NAMALWA (cell line): ENCODE measurements around the gene NUTM2B.
"Not testable (repeated sequence)": the region's sequence is repeated elsewhere in the genome, so short reads cannot be mapped to it uniquely, and the experiment has no call there.

Experiments
- DNase-seq: peaks from one replicate; pipeline ENCODE4 v3.0.0-alpha.2; 2015; ENCODE audit warnings: low spot score

The NUTM2B gene

GRCh38 chr10:79702927-79703326, at the start of gene NUTM2B:
Gene NUTM2B, plus strand, starts transcription at chr10:79703227. Its CDS starts 383 bp downstream, at chr10:79703610.
- not testable (repeated sequence) for DNase-seq

DNA sequence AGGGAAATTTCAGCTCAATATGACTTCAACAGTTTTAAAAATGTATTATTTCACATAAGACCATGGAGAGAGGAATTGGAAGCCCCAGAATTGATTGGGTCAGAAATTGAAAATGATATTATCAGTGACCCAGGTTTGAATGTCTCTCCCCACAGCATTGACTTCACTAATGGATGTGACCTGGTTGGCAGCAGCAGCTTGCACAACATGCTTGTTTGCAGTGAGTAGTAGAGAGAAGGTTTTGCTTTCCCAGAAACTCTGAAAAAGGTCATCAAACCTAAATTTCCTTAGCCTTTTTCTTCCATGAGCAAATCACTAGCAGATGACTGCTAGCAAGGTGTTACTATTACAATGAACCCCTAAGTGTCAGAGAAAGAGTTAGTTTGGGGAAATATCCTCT, 39.7 kb upstream of the NUTM2B start:
- not testable (repeated sequence) for DNase-seq

GRCh38 chr10:79664686-79665085, 38.3 kb upstream of the NUTM2B start:
- DNase-seq: not testable (repeated sequence)

GRCh38 chr10:79669248-79669788, 33.7 kb upstream of the NUTM2B start:
- DNase-seq: not testable (repeated sequence)

GRCh38 chr10:79674878-79675277, 28.1 kb upstream of the NUTM2B start:
- not testable (repeated sequence) for DNase-seq

DNA sequence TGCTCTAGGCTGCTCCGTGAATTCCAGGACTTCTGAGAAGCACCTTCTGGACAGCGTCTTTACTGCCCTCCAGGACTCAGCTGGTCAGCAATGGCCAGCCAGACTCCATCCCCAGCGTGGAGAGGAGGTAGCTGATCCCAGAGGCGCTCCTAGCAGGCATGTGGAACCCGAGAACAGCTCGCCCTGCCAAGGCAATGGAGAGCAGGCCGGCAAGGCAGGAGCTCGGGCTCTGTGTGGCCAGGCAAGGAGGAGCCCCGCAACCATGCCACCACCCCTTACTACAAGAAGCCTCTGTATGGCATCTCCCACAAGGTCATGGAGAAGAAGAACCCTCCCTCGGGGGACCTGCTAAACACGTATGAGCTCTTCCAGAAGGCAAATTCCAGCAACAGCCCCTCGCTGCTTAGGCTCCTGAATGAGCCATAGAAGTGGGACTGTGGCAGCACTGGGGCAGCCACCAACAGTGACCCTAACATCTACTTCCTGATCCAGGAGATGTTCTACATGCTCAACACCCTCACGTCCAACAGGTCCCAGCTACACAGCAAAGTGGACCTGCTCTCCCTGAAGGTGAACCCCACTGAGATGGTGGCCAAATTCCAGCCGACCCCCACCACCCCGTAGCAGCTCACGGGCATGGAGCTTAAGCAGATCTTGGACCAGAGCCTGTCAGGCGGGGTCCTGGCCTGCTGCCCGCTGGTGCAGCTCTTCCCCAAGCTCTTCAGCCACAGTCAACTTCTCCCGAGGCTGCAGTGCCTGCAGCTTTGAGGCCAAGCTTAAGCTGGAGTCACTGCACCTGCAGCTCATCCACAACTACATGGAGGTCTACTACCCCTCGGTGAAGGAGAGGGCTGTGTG, 19.8 kb upstream of the NUTM2B start:
- not testable (repeated sequence) for DNase-seq

DNA sequence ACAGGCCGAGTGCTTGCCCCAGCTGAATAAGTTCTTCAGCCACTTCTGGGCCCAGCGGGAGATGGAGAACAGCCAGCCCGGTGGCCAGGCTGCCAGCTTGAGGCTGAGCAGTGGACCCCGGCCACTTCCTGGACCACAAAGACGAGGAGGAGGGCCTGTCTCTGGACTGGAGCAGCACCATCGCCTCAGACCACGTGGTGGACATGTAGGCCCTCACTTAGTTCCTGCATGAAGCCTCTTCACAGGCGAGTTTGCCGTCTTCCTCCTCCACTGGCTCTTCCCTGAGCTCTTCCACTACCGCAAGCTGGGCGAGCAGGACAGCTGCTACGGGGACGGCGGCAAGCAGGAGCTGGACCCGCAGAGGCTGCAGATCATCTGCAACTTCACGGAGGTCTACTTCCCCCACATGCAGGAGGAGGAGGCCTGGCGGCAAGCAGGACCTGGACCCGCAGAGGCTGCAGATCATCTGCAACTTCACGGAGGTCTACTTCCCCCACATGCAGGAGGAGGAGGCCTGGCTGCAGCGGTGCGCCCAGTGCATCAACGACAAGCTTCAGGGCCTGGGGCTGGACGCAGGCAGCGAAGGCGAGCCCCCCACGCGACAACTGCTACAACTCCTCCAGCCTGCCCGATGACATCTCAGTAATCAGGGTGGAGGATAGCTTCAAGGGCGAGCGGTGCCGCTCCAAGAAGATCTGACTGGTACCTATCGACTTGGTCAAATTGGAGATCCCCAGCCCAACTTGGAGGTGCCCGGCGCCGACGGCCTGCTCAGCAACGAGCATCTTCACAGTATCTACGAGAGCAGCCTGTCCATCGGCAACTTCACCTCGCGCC, 18.9 kb upstream of the NUTM2B start:
- DNase-seq: not testable (repeated sequence)

DNA sequence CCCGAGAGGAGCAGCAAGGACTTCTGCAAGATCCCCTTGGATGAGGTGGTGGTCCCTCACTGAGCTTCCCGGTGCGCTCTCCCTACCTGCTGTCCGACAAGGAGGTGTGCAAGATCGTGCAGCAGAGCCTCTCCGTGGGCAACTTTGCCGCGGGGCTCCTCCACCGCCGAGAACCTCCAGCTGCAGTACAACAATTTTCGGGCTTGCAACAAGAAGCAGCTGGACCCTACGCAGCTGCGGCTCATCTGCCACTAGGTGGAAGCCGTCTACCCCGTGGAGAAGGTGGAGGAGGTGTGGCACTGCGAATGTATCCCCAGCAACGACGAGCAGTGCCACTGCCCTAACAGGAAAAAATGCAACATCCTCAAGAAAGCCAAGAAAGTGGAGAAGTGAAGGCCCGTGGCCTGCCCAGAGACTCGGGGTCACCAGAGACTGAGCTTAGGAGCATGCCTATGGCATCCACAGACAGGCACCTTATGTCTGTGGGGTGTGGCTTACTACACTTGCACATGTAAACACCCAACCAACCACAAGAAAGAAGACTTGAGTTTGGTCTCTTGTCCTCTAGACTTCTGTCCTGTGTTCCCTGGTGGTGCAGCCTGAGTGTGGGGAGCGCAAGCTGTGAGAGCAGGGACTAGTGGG, 17.9 kb upstream of the NUTM2B start:
- DNase-seq: peak; percentile 16

GRCh38 chr10:79686595-79686994, 16.4 kb upstream of the NUTM2B start:
- not testable (repeated sequence) for DNase-seq

GRCh38 chr10:79687406-79688150, 15.4 kb upstream of the NUTM2B start:
- DNase-seq: not testable (repeated sequence)

DNA sequence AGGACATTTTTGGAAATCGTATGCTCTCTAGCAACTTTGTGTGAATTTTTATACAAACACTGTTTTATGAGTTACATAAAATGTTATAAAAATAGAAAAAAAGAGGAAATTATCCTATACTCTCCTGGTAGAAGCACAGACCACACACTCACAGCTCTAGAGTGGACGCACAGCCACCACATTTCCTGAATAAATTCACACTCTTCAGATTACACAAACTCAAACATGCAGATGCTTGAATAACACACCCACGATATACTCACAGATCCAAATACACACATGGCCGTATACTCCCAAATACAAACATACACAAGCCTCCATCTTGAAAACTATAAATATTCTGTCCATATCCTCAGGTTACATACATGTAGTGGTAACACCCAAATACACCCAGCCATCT, 14.2 kb upstream of the NUTM2B start:
- not testable (repeated sequence) for DNase-seq

DNA sequence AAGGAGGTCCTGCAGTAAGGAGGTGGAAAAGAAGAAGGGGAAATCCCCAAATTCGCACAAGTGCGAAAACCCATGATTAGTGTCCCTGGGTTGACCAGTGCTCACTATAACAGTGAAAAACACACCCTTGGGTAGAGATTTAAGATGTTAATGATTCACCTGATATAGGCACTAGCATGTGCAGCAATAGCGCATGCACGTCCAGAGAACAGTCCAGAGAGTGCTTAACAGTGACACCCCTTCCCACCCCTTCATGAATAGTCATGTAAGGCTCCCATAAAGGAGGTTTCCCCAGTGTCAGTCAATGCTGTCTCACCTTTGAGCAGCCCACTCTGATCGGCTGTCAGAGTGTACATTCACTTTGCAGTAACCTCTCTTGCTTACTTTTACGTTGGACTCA, 6.4 kb upstream of the NUTM2B start:
- DNase-seq: not testable (repeated sequence)

GRCh38 chr10:79697141-79697540, 5.9 kb upstream of the NUTM2B start:
- not testable (repeated sequence) for DNase-seq

- not testable (repeated sequence) for DNase-seq
These were observed 2.6 kb upstream of the NUTM2B start for GRCh38 chr10:79700381-79700944.

DNA sequence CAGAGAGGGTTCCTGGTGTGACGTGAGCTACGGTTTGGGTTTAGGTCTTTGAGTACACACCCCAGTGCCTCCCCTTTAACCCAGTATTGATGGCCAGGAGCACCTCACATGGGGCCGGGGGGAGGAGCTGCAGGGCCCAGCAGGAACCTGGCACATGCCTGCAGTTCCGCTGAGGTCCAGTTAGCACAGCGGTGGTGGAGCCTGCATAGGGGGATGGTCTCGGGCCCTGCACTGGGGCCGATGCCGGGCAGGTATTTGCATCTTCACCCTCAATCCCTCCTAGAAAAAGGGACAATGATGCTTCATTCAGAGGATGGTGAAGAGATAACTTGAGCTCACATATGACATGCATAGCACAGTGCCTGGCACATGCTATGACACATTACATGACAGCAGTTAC, 4.0 kb downstream of the NUTM2B start:
- not testable (repeated sequence) for DNase-seq

DNA sequence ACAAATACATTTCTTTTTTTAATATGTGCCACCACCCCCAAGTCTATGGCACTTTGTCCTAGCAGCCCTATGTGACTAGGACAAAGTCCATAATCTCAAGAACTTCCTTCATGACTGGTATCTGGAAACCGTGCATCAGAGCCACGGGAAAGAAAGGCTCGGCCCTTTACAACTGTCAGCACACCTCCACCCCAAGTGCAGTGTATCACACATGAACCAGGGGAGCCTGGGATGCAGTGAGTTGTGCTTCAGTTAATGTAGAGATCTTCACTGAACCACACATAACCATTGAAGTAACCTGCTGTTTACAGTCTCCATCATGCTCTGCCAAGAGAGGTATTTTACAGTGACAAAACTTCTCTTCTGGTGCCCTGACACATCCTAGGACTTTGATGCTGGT, 11.9 kb downstream of the NUTM2B start:
- DNase-seq: not testable (repeated sequence)

DNA sequence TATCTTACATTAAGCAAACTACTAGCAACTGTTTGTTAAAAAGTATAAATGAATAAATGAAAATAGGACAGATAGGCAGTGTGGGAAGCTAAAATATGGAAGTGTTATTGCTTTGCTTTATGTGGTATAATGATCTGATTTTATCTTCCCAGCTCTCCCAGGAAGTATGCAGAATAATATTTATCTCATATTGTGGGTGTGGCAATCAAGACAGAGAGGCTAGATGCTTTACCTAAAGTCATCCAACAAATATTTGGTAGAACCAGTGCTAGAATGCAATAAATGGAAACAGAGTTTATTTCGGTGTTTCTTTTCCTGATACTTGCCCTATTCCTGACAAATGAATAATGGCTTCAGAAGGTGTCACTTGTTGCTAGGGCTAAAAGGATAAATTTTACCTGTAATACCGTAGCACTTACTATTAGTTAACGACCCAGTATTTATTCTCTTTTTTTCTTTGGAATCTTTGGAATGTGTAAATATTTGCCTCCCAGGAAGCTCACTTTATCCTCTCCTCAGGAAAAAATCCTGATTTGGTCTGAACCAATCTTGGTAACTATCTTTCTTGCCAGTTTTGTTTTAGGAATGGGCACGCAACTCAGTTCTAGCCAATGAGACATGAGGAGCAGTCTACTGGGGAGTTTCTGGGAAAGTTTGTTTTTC, 14.0 kb downstream of the NUTM2B start:
- not testable (repeated sequence) for DNase-seq

- DNase-seq: not testable (repeated sequence)
These were observed 17.0 kb downstream of the NUTM2B start for GRCh38 chr10:79720000-79720399.

GRCh38 chr10:79726620-79727019, 23.6 kb downstream of the NUTM2B start:
- not testable (repeated sequence) for DNase-seq

DNA sequence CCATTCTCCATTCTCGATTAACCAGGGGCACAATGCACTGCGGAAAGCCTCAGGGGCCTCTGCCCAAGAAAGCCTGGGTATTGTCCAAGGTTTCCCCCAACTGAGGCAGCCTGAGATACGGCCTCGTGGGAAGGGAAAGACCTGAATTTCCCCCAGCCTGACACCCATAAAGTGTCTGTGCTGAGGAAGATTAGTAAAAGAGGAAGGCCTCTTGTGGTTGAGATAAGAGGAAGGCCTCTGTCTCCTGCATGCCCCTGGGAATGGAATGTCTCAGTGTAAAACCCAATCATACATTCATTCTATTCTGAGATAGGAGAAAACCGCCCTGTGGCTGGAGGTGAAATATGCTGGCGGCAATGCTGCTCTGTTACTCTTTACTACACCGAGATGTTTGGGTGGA, 41.8 kb downstream of the NUTM2B start:
- DNase-seq: not testable (repeated sequence)
